ENCODE measurements around the gene UNC5C.

DNA sequence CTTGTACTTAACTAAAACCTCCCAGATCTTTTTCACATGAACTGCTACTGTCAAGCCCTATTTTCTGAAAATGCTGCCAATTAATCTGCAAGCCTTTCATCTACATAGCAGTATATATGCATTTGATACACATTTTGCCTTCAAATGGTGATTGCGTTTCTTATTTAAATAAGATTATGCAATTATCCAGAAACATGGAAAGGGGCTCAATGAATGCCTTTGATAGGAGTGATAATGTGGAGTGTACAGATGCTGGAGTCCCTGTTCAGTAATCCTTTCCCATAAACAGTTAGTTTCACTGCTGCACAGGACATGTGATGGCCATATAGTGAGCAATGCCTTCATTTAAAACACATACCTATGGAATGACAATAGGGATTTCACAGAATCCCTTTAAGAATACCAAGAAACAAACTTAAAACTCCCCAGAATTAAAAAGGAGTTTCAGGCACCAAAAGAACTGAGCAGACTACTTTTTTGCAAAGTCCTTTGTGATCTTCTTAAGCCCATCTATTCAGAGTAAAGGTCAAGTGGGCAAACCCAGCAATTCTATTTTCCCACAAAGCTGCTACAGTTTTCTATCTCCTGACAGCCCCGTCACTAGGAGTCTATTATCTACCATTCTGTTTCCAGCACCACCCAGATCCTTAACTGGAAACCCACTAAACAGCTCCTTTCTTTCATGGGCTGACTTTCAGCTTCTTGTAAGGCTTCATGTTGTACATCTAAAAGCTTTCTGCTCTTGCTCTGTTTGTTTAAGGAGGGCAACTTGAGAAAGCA is 120.3 kb downstream of the UNC5C start:
- TF ChIP-seq, protein P1, sequence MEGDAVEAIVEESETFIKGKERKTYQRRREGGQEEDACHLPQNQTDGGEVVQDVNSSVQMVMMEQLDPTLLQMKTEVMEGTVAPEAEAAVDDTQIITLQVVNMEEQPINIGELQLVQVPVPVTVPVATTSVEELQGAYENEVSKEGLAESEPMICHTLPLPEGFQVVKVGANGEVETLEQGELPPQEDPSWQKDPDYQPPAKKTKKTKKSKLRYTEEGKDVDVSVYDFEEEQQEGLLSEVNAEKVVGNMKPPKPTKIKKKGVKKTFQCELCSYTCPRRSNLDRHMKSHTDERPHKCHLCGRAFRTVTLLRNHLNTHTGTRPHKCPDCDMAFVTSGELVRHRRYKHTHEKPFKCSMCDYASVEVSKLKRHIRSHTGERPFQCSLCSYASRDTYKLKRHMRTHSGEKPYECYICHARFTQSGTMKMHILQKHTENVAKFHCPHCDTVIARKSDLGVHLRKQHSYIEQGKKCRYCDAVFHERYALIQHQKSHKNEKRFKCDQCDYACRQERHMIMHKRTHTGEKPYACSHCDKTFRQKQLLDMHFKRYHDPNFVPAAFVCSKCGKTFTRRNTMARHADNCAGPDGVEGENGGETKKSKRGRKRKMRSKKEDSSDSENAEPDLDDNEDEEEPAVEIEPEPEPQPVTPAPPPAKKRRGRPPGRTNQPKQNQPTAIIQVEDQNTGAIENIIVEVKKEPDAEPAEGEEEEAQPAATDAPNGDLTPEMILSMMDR (optimal IDR thresholded peaks at IDR 0.05 in 1 of 3, IDR thresholded peaks at IDR 0.05 in 1 of 3, conservative IDR thresholded peaks at IDR 0.05 in 1 of 3; ENCODE audit: extremely low read depth in 1 of 3, insufficient read depth in 2 of 3, low read length in 3 of 3) = no peak
- TF ChIP-seq EZH2 (IDR thresholded peaks at IDR 0.05; ENCODE audit: low read length) = no peak

All from keratinocyte (primary cell).